Naive thymus-derived CD8-positive, alpha-beta T cell (primary cell): Measurements from ENCODE around the gene ENTHD1. TPM values are rescaled to one million over a fixed set of nuclear protein-coding genes. Genes with fewer than 3 reads are reported as not detected.

Experiments used
- ATAC-seq, 2 donors: fragments of 150-1000 bp; cut with Tn5 transposase in 1 of 2; sonication (Bioruptor Pico), chemical (Tn5 transposase) in 1 of 2; 1 replicate in 1 of 2; 2 replicates in 1 of 2; pipeline ENCODE4 v1.10.0; 2021; ENCODE audit warnings: mild to moderate bottlenecking in 2 of 2, moderate library complexity in 2 of 2
- POLR2A ChIA-PET: fragments of 350-600 bp; sonication (Branson Sonifier 250); formaldehyde crosslinking; loops from one replicate; lab custom pipeline; 2021; ENCODE audit warnings: antibody characterized with exemption; lab: Charles Lee
- DNase-seq, 10 donors: peaks; one replicate each; pipeline versions ENCODE4 v3.0.0 to v3.0.0-alpha.2; 2020 to 2022
- H3K27ac Mint-ChIP-seq, 10 donors: one replicate each; pipeline ENCODE4 v1.8.0; 2020 to 2022; ENCODE audit warnings: mild to moderate bottlenecking in 10 of 10, mixed read lengths in 10 of 10, moderate library complexity in 4 of 10, inconsistent platforms in 1 of 10
- H3K27me3 Mint-ChIP-seq, 5 donors: one replicate each; pipeline ENCODE4 v1.8.0; 2021 to 2022; ENCODE audit warnings: mixed read lengths in 5 of 5
- H3K36me3 Mint-ChIP-seq, 3 donors: one replicate each; pipeline ENCODE4 v1.8.0; 2020 to 2022; ENCODE audit warnings: mixed read lengths in 3 of 3, mild to moderate bottlenecking in 2 of 3, inconsistent platforms in 1 of 3
- H3K4me1 Mint-ChIP-seq, 4 donors: one replicate each; pipeline ENCODE4 v1.8.0; 2021 to 2022; ENCODE audit warnings: mixed read lengths in 4 of 4
- H3K4me3 Mint-ChIP-seq, 10 donors: one replicate each; pipeline ENCODE4 v1.8.0; 2020 to 2022; ENCODE audit warnings: mild to moderate bottlenecking in 10 of 10, mixed read lengths in 10 of 10, moderate library complexity in 6 of 10, inconsistent platforms in 1 of 10
- H3K9me3 Mint-ChIP-seq, 9 donors: one replicate each; pipeline ENCODE4 v1.8.0; 2020 to 2022; ENCODE audit warnings: mixed read lengths in 9 of 9, mild to moderate bottlenecking in 3 of 9, inconsistent platforms in 1 of 9, moderate library complexity in 1 of 9
- polyA plus RNA-seq, 3 donors: library from polyadenylated mRNA; unstranded; fragments of 300-500 nt; fragmentation: Illumina TruSeq; gene quantifications; one replicate each; pipeline ENCODE4 v1.2.3, GENCODE V29; 2021
- total RNA-seq, 8 experiments: library from RNA in 2 of 8; stranded (reverse) in 2 of 8; gene quantifications; one replicate each; pipeline ENCODE4 v1.2.3 and lab custom pipeline; 2021 to 2026

ENTHD1 gene, protein sequence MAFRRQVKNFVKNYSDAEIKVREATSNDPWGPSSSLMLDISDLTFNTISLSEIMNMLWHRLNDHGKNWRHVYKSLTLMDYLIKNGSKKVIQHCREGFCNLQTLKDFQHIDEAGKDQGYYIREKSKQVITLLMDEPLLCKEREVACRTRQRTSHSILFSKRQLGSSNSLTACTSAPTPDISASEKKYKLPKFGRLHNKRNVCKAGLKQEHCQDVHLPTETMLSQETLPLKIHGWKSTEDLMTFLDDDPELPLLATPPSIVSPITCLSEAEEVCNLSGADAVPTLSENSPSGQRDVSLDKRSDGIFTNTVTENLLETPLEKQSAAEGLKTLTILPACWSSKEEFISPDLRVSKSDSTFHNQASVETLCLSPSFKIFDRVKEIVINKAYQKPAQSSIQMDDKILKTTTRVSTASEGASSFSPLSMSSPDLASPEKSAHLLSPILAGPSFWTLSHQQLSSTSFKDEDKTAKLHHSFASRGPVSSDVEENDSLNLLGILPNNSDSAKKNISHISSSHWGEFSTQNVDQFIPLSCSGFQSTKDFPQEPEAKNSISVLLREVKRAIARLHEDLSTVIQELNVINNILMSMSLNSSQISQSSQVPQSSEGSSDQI
- total RNA-seq, result under 1 TPM; 0.26 to 0.36 TPM
- polyA plus RNA-seq, result under 1 TPM; 0.20 to 0.41 (median 0.38) TPM
- 0 to 4.2 (median 1.5) reads per million in 6 experiments for total RNA-seq (lab: John Stamatoyannopoulos, UW)

DNA sequence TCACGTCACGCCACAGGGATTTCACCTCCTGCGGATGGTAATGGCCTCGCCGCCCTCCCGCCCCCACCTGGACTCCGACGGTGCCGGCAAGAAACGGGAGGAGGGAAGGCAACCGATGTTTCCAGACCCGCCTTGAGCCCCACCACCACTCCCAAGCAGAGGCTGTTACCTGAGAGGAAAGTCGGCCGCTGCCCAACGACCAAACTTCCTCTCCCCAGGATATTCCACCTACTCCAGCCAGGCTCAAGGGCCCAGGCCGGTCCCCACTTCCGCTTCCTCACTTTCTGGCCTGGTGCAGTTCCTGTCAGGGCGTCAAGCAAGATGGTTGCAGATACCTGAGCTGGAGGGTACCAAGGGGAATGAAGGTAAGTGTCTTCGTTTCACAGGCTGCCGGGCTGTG, at the start of gene ENTHD1:
Gene ENTHD1, minus strand, starts transcription at position 235 of the 400 bp plus-strand sequence. CDS start 6,012 bp downstream, outside the sequence.
- peak within 1 kb of the TSS in 2 of 10 donors; percentile 35 to 74 for H3K27ac Mint-ChIP-seq
- no peaks in the 10 kb centered on the region for H3K36me3 Mint-ChIP-seq
- POLR2A ChIA-PET, result interaction anchor here (0.5 to 1.1 kb wide), 5 partner anchors 33 to 360 kb away, joined by 3 read pairs; no protein-coding TSS in a partner anchor
- H3K4me1 Mint-ChIP-seq, result peaks cover 5 to 12% (median 10%) of the 10 kb centered on the region in 4 donors
- DNase-seq (no peak), ATAC-seq (no peak)
- no peak within 1 kb of the TSS for H3K4me3 Mint-ChIP-seq
- no peaks in the 10 kb centered on the region for H3K27me3 Mint-ChIP-seq
- H3K9me3 Mint-ChIP-seq, result no peaks in the 10 kb centered on the region

DNA sequence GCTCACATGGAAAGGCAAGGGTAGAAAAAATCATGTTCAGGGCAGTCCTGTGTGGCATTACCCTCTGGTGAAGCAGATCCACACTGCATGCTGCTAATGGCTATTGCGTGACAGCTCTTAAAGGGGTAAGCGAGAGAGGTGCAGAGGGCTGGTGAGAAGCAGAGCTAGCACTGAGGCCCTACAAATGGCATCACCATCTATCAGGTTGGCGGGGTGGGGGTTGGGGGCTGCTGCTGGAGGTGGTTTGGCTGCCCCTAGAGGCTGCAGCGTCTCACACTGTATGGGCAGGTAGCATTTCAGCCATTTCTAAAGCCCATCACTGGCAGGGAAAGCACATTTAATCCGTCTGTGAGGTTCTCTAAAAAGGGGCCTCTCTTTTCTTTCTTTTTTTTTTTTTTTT, 49.8 kb upstream of the ENTHD1 start:
- POLR2A ChIA-PET, result interaction anchor here (0.7 to 7.4 kb wide), 22 partner anchors 9 to 423 kb away, joined by 3 to 58 read pairs (median 6); partner anchors contain the start of genes ATF4, GRAP2 and TMA7B
- DNase-seq, result peak in 6 of 10 donors; percentile 24 to 77 (median 48)
- Mint-ChIP-seq H3K9me3 (no peaks in the 10 kb centered on the region), H3K27me3 (no peaks in the 10 kb centered on the region), H3K4me1 (peaks cover 38 to 96% (median 95%) of the 10 kb centered on the region in 4 donors), H3K4me3 (peak overlapping the region in 9 of 10 donors; percentile 45 to 89 (median 81)), H3K27ac (peak overlapping the region in 6 of 10 donors; percentile 95 to 99 (median 98)), H3K36me3 (peaks cover under 1 to 52% (median 6%) of the 10 kb centered on the region in 3 donors)
- peak; percentile 19 to 43 for ATAC-seq

DNA sequence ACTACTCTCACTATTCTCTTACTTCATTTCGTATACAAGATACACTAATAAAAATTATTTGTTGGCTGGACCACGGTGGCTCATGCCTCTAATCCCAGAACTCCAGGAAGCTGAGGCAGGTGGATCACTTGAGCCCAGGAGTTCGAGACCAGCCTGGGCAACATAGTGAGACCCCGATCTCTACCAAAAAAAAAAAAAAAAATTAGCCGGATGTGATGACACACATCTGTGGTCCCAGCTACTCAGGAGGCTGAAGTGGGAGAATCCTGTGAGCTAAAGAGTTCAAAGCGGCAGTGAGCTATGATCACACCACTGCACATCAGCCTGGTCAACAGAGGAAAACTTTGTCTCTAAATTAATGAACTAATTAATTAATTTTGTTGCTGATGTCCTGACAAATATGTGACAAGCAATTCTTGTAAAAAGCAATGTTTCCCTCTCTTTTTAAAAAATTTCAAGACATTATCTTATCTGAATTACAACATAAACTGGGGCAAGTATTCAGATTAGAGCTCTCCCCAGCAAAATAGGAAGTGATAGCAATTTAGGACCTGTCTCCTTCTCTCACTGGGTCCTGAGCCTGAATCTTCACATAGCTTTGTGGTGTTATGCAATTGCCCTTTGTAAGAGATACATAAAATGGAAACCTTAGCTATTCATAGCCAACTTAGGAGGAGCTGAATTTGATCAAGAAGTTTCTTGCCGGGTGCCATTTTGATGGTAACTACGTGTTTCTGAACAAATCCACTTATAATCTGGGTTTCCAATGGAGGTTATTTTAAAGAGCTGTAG, 49.1 kb upstream of the ENTHD1 start:
- peak; percentile 8 to 15 for ATAC-seq
- POLR2A ChIA-PET, result interaction anchor here (0.6 to 7.4 kb wide), 25 partner anchors 9 to 423 kb away, joined by 3 to 58 read pairs (median 6); partner anchors contain the start of genes ATF4, GRAP2 and TMA7B
- H3K27ac Mint-ChIP-seq, result peak overlapping the region in 6 of 10 donors; percentile 95 to 99 (median 98)

DNA sequence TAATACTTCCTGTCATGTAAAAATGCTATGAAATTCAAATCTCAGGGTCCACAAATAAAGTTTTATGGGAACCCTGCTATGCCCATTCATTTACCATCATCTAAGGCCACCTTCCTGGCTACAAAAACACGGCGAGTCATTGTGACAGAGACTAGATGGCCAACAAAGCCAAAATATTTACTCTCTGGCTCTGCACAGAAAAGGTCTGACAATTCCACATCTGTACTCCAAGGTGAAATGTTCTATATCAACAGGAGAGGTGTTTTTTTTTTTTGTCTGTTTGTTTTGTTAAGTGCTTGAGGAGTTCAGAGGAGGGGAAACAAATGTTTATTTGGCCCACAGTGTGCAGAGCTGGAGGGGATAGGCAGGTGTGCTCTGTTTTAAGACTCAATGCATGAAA, 48.0 kb upstream of the ENTHD1 start:
- no peaks in the 10 kb centered on the region for H3K27me3 Mint-ChIP-seq
- POLR2A ChIA-PET, result interaction anchor here (1.2 to 7.4 kb wide), 11 partner anchors 8 to 103 kb away, joined by 3 to 58 read pairs (median 14); partner anchors contain the start of genes GRAP2 and TMA7B
- H3K9me3 Mint-ChIP-seq, result no peaks in the 10 kb centered on the region
- peaks cover 0 to 38% (median 2%) of the 10 kb centered on the region in 3 donors for H3K36me3 Mint-ChIP-seq
- peaks cover 38 to 96% (median 94%) of the 10 kb centered on the region in 4 donors for H3K4me1 Mint-ChIP-seq
- peak overlapping the region in 6 of 10 donors; percentile 95 to 99 (median 98) for H3K27ac Mint-ChIP-seq
- ATAC-seq (no peak), DNase-seq (no peak)
- peak overlapping the region in 7 of 10 donors; percentile 17 to 89 (median 40) for H3K4me3 Mint-ChIP-seq

More for the DNA sequence above, 49.1 kb upstream of the ENTHD1 start:
- peak overlapping the region in 9 of 10 donors; percentile 45 to 89 (median 81) for H3K4me3 Mint-ChIP-seq
- DNase-seq, result peak in 2 of 10 donors; percentile 34 to 40
- no peaks in the 10 kb centered on the region for H3K27me3 Mint-ChIP-seq
- H3K36me3 Mint-ChIP-seq, result peaks cover 0 to 48% (median 6%) of the 10 kb centered on the region in 3 donors
- no peaks in the 10 kb centered on the region for H3K9me3 Mint-ChIP-seq
- peaks cover 42 to 96% (median 94%) of the 10 kb centered on the region in 4 donors for H3K4me1 Mint-ChIP-seq

DNA sequence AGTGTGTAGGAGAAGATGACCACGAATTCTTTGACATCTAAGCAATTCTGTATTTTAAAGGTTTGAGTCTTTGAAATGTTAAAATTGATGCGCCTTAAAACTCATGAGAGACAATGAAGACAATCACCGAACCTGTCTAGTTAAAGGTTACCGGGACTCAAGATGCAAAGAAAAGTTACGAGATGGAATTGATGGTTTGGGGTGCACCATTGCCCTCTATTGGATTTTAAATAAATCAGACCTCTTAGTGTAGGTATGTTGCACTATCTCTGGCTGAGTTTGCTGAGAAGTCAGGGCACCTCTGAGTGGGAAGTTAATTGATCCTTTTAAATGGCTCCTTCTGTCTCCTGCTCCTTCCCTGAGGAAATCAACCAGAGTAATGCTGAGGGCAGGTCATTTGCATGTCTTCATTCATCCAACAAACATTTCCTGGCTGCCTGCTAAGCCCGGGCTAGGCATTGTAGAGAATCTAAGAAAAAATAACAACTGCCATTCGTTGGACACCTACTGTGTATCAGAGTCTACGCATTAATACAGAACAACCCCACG, 47.3 kb upstream of the ENTHD1 start:
- Mint-ChIP-seq H3K36me3 (peaks cover 0 to 44% (median 2%) of the 10 kb centered on the region in 3 donors), H3K27ac (peak overlapping the region in 6 of 10 donors; percentile 95 to 99 (median 98)), H3K27me3 (no peaks in the 10 kb centered on the region), H3K4me1 (peaks cover 44 to 97% (median 95%) of the 10 kb centered on the region in 4 donors), H3K9me3 (no peaks in the 10 kb centered on the region), H3K4me3 (peak overlapping the region in 9 of 10 donors; percentile 68 to 94 (median 88))
- POLR2A ChIA-PET, result interaction anchor here (2.6 to 7.4 kb wide), 6 partner anchors 11 to 42 kb away, joined by 9 to 58 read pairs (median 26); partner anchors contain the start of genes GRAP2 and TMA7B
- ATAC-seq (peak; percentile 45 to 57), DNase-seq (peak in 6 of 10 donors; percentile 22 to 78 (median 65))

DNA sequence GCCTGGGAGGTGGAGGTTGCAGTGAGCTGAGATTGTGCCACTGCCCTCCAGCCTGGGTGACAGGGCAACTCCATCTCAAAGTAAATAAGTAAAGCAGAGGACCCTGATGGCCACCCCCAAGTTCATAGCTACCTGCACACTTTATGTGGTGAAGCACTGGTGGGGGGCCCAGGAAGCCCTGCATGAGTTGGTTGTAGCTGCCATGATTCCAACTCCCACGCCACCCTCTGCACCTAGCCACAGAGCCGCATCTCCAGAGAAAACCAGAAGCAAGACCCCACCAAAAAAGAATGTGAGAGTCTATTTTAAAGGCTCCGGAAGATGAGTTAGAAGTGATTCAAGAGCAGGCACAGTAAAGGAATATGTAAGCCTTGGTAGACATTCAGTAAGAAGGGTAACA, 46.3 kb upstream of the ENTHD1 start:
- Mint-ChIP-seq H3K27me3 (no peaks in the 10 kb centered on the region), H3K27ac (peak overlapping the region in 6 of 10 donors; percentile 95 to 99 (median 98)), H3K4me3 (peak overlapping the region in 9 of 10 donors; percentile 68 to 94 (median 88)), H3K4me1 (peaks cover 45 to 97% (median 94%) of the 10 kb centered on the region in 4 donors), H3K9me3 (no peaks in the 10 kb centered on the region), H3K36me3 (peaks cover 0 to 44% (median 2%) of the 10 kb centered on the region in 3 donors)
- ATAC-seq (peak in 1 of 2 donors; percentile 6), DNase-seq (peak in 3 of 10 donors; percentile 30 to 36 (median 31))
- POLR2A ChIA-PET, result interaction anchor here (0.6 to 4.5 kb wide), 11 partner anchors 10 to 528 kb away, joined by 3 to 109 read pairs (median 6); partner anchors contain the start of gene GRAP2

DNA sequence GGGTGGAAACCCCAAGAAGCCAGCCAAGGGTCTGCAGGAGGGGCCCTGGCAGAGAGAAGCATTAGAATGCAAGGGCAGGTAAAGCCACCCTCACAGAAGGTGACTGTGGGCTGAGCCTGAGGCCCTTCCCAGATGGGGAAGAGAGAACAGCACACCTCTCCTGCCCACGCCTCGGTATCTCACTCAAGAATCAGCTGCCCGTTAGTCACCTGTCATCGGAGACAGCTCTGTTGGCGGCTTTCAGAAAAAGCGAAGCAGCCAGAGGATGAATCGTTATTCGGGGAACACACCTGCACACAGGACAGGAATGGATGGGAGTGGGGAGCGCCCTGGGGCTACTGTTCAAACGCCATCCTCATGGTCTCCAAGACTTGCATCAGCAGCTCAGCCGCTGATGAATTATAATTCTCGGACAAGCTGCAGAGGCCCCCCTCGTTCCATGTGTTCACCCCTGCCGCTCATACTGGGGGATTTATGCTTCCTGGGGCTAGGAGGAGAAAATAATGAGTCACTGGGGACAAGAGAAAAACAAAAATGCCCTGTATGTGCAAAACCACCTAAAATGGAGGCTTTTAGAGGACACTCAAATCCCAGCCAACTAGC, 45.0 kb upstream of the ENTHD1 start:
- DNase-seq, result peak in 3 of 10 donors; percentile 24 to 48 (median 41)
- Mint-ChIP-seq H3K4me1 (peaks cover 47 to 97% (median 94%) of the 10 kb centered on the region in 4 donors), H3K9me3 (no peaks in the 10 kb centered on the region), H3K36me3 (peaks cover 0 to 55% (median 7%) of the 10 kb centered on the region in 3 donors), H3K4me3 (peak overlapping the region in 9 of 10 donors; percentile 68 to 94 (median 88)), H3K27ac (peak overlapping the region in 6 of 10 donors; percentile 95 to 99 (median 98)), H3K27me3 (no peaks in the 10 kb centered on the region)
- POLR2A ChIA-PET, result interaction anchor here (0.5 to 4.5 kb wide), 11 partner anchors 11 to 385 kb away, joined by 3 to 109 read pairs (median 9); partner anchors contain the start of gene GRAP2
- ATAC-seq, result peak; percentile 5 to 15

DNA sequence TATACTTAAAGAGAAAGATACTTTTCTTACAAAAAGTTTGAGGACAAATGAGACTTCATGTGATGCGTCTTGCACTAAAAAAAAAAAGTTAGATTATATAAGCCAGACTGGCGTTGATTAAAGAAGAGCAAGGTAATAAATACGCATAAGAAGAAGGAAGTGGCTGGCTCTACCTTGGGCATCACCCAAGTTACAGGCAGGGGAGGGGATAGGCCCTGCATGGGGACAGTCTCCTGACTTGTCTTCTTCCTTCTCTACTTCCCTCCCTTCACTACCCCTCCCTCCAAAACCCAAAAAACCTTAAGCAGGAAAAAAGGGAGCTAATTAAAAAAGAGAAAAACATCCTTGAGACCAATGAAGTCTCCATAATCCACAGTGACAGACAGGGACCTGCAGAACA, 44.3 kb upstream of the ENTHD1 start:
- peaks cover 0 to 58% (median 7%) of the 10 kb centered on the region in 3 donors for H3K36me3 Mint-ChIP-seq
- peak in 8 of 10 donors; percentile 48 to 81 (median 66) for DNase-seq
- peak overlapping the region in 6 of 10 donors; percentile 95 to 99 (median 98) for H3K27ac Mint-ChIP-seq
- H3K9me3 Mint-ChIP-seq, result no peaks in the 10 kb centered on the region
- POLR2A ChIA-PET, result interaction anchor here (0.9 to 4.5 kb wide), 13 partner anchors 12 to 106 kb away, joined by 3 to 109 read pairs (median 12); partner anchors contain the start of gene GRAP2
- peak overlapping the region in 9 of 10 donors; percentile 68 to 94 (median 88) for H3K4me3 Mint-ChIP-seq
- peaks cover 50 to 97% (median 94%) of the 10 kb centered on the region in 4 donors for H3K4me1 Mint-ChIP-seq
- no peaks in the 10 kb centered on the region for H3K27me3 Mint-ChIP-seq
- peak; percentile 34 to 78 for ATAC-seq

DNA sequence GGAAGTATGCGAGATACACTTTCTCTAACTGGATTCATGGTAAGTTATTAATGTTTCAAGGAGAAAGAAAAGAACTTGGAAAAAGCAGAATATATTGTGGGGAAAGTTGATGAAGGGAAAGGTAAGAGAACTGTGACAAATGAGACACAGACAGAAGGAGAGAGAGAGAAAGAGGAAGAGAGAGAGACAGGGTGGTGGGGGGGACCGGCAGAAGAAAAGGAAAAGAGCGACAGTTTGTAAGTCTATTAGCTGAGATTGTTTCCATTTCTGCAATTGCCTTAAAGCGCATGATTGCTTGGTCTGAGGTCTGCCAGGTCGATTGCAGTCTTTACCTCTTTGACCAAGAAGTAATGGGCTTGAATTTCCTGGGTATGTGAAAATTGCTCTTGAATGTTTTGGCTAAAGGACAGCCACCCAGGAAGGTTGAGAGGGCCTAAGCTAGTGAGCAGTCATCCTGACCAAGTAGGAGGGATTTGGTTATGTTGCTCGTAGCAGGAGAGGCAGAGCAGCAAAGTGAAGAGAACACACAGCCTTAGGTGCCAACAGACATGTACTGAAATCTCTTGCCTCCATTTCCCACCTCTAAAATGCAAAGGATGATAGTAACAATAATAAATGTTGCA, 43.1 kb upstream of the ENTHD1 start:
- Mint-ChIP-seq H3K27ac (peak overlapping the region in 6 of 10 donors; percentile 95 to 99 (median 98)), H3K9me3 (no peaks in the 10 kb centered on the region), H3K4me3 (peak overlapping the region in 9 of 10 donors; percentile 68 to 94 (median 88)), H3K4me1 (peaks cover 51 to 92% (median 88%) of the 10 kb centered on the region in 4 donors), H3K27me3 (no peaks in the 10 kb centered on the region), H3K36me3 (peaks cover 3 to 59% (median 7%) of the 10 kb centered on the region in 3 donors)
- DNase-seq (peak in 1 of 10 donors; percentile 35), ATAC-seq (no peak)
- POLR2A ChIA-PET, result interaction anchor here (0.6 to 4.5 kb wide), 11 partner anchors 12 to 403 kb away, joined by 3 to 109 read pairs (median 12); partner anchors contain the start of gene GRAP2

DNA sequence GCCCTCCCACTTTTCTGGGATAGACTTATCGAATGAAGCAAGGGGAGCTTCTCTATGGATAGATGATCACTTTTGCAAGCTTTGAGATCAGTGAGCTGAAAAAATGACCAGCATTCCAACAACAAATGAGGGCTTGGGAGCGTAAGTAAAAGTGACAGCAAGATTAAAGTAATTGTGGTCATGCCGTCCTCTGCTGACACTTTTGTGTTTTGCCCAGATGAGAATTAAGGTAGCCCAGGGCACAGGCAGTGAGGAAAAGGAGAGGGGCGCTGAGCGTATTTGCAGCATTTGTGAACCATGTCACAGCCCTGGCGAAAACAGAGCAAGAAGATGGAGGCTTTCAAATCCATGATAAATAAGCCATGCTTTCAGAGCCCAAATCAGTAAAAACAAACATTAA, 42.1 kb upstream of the ENTHD1 start:
- H3K27me3 Mint-ChIP-seq, result no peaks in the 10 kb centered on the region
- H3K9me3 Mint-ChIP-seq, result no peaks in the 10 kb centered on the region
- peak overlapping the region in 6 of 10 donors; percentile 95 to 99 (median 98) for H3K27ac Mint-ChIP-seq
- no peak for ATAC-seq
- no peak for DNase-seq
- POLR2A ChIA-PET, result interaction anchor here (0.8 to 4.4 kb wide), 9 partner anchors 7 to 109 kb away, joined by 3 to 116 read pairs (median 30); partner anchors contain the start of gene GRAP2
- H3K4me3 Mint-ChIP-seq, result peak overlapping the region in 9 of 10 donors; percentile 68 to 94 (median 88)
- H3K4me1 Mint-ChIP-seq, result peaks cover 45 to 83% (median 78%) of the 10 kb centered on the region in 4 donors
- H3K36me3 Mint-ChIP-seq, result peaks cover 3 to 52% (median 7%) of the 10 kb centered on the region in 3 donors
